Measurements from ENCODE around the gene SYT3. TPM values are rescaled to one million over a fixed set of nuclear protein-coding genes. Genes with fewer than 3 reads are reported as not detected.

Gene SYT3
- total and polyA plus RNA-seq, 2 of the 13 experiments (the other 11 are each of a cell fraction or from before 2014, with no cell fraction given), result not detected

DNA sequence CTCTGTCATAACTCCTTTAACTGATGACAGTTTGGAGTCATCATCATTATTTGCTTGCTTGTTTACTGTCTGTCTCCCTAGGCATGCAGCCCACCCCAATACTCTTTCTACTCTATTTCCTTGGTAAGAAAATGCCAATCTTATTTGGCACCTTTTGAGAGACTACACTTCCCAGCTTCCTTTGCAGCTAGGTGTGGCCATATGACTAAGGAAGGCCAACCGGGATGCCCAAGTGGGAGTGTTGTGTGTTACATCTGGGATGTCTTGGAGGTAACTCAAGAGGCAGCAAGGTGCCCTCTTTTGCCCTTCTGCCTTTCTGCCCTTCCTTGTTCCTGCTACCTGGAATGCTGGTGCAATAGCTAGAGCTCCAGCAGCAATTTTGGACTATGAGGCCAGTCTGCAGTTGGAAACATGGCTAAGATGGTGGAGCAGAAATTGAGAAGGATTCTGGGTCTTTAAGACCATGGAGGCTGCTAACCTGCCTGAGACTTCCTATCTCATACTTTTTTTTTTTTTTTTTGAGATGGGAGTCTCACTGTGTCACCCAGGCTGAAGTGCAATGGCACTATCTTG, 37.0 kb upstream of the SYT3 start (continued):
- no peak for TF ChIP-seq ARID5B (CRISPR knock-in tag; IDR thresholded peaks at IDR 0.05)
- TF ChIP-seq ZNF382 (CRISPR knock-in tag; IDR thresholded peaks at IDR 0.05; ENCODE audit: borderline replicate concordance), result no peak

DNA sequence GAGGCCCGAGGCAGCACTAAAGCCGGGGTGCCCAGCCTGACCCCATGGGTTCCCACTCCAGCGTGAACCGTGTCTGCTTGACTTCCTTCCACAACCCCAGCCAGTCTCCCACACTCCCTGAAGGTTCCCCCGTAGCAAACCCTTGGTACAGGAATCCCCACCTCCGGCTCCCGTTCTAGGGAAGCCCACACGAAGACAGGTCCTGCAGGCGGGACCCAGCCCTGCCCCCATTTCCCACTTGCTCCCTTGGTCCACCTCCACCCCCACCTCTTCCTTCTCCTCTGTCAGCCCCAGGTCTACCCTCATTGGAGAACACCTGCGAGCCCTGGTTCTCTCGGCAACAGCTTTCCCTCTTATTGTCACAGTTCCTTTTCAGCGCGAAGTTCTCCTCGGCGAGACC, 33.4 kb upstream of the SYT3 start:
- H3K27me3 ChIP-seq (ENCODE audit: control insufficient read depth in 1 of 2, insufficient read depth in 2 of 2, low read length in 2 of 2), result peaks cover 4 to 35% of the 10 kb centered on the region in 2 experiments; a peak in 4 of 5 replicates
- no TSS peak for BruUV-seq (replicated peaks)
- H2AFZ ChIP-seq (ENCODE audit: low read length), result no peak overlapping the region
- no peaks in the 10 kb centered on the region for H3K4me1 ChIP-seq (ENCODE audit: insufficient read depth, low read length)
- in situ Hi-C loops (cut with HindIII; ENCODE audit: extremely low pct_ligation_motif_present, low pct_unique_long_range_greater_than_20kb), result no loop called here
- no peak overlapping the region for H3K4me3 ChIP-seq (replicated peaks in 1 of 3; ENCODE audit: insufficient read depth in 1 of 3, low read depth in 2 of 3, low read length in 3 of 3)
- no peak overlapping the region for H3K9ac ChIP-seq (ENCODE audit: insufficient read depth, low read depth, low read length)
- H3K79me2 ChIP-seq (ENCODE audit: insufficient read depth, low read length), result no peaks in the 10 kb centered on the region
- POLR2A ChIA-PET, result no interaction called here
- H3K36me3 ChIP-seq (replicated peaks in 1 of 2; ENCODE audit: control insufficient read depth in 1 of 2, insufficient read depth in 2 of 2, low read length in 2 of 2), result no peaks in the 10 kb centered on the region
- H3K9me3 ChIP-seq (ENCODE audit: low read length), result no peaks in the 10 kb centered on the region
- FAIRE-seq (no peak), ATAC-seq (no peak), DNase-seq (ENCODE audit: low spot score) (no peak)
- no peak overlapping the region for H3K4me2 ChIP-seq (ENCODE audit: low read depth, low read length)
- no peaks in the 10 kb centered on the region for H4K20me1 ChIP-seq (ENCODE audit: insufficient read depth, low read length)
- intact Hi-C loops (cut with micrococcal nuclease; ENCODE audit: unreplicated experiment), result no loop called here
- H3K27ac ChIP-seq (ENCODE audit: extremely low read length, insufficient read depth, low read length), result no peak overlapping the region
- WGBS (ENCODE audit: low lambda C conversion rate), result 4% methylated on average over 12 of the region's 15 CpGs
- CTCF ChIA-PET (ENCODE audit: low intra/inter-chr PET ratio, low total read pairs), result no interaction called here
- TF ChIP-seq ZNF205 (CRISPR knock-in tag; IDR thresholded peaks at IDR 0.05) (no peak), PLRG1 (conservative IDR thresholded peaks at IDR 0.05) (no peak), JUNB (CRISPR knock-in tag; IDR thresholded peaks at IDR 0.05; ENCODE audit: borderline replicate concordance) (no peak)
- TF ChIP-seq, protein P1, sequence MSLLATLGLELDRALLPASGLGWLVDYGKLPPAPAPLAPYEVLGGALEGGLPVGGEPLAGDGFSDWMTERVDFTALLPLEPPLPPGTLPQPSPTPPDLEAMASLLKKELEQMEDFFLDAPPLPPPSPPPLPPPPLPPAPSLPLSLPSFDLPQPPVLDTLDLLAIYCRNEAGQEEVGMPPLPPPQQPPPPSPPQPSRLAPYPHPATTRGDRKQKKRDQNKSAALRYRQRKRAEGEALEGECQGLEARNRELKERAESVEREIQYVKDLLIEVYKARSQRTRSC (CRISPR knock-in tag; IDR thresholded peaks at IDR 0.05; ENCODE audit: low read depth), result no peak

Measured in HepG2 (cell line).